HG02642 (cell line): ENCODE measurements around the gene ATMIN.

Experiments used
- ATAC-seq: cut with Tn5 transposase; IDR thresholded peaks from one replicate; pipeline ENCODE4 v1.9.1; 2021; ENCODE audit warnings: mild to moderate bottlenecking; ENCODE audit not compliant: unreplicated experiment, poor library complexity

The ATMIN gene

DNA sequence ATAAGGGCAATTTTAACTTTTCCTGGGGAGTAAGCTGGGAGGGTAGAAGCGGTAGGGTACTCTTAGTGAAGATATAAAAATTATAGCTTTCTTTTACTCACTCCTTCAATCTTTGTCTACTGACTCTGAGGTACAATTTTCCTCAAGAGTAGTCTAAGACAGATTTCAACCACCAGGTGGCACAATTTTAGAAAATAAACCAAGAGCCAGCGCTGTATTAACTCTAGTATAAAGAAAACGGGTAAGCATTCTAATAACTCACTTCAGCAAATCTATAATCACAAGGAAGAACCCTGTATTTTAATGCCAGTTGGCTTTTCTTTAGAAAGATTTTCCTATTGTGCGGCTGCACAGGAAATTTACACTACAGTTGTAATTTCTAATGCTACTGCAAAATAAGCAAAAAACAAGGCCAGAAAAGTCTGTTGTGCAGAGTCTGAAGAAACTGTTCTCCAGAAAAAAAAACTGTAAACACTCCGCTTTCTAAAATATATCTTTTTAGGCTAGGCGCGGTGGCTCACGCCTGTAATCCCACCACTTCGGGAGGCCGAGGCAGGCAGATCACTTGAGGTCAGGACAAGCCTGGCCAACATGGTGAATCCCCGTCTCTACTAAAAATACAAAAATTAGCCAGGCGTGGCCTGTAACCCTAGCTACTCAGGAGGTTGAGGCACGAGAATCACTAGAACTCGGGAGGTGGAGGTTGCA is 30.8 kb upstream of the ATMIN start:
- no peak for ATAC-seq

DNA sequence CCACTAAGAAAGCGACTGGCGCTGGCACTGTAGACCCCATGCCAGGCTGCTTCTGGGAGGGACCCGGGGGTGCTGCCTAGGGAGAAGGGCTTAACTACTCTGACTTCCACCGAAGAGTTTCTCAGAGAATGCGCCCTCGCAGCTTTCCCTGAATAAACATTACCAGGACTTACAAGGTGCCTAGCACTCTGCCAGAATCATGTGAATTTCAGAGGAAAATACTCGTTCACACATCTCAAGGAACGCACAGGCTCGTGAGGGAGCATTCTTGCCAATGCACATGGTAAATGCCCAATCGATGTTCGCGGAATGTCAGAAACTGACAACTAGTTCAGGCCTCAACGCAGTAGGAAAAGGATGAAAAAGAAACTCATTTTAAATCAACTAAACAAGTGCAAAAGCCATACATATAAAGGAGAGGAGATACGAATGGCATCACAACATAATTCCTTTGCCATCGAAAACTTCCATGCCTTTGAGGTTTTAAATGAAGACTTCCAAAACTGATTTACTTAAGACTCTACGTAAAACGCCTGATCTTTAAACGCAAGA is 30.0 kb upstream of the ATMIN start:
- no peak for ATAC-seq

DNA sequence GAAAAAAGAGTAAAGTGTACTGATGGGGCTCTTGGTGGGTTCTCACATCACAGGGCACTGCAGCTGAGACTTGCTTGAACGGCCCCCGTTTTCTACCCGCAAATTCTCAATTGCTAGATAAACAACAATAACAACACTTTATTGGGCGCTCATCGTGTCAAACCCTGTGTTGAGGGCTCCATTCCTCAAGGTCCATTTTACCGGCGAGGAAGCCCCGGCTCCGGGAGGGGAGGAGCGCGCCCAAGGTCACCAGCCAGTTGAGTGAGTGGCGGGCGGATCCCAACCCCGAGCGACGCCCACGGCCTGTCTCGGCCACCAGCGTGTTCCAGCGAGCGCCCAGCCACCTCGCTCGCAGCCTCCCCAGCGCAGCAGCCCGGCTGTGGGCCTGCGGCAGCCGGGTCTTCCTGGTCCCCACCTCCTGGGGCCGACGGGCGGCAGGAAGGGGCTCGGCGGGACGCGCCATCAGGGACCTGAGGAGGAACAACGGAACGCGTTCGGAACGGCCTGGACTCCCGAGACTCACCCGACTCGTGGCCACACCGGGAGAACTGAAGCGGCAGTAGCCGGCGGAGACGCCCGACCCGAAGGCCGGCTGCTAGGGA is 29.3 kb upstream of the ATMIN start:
- peak; percentile 26 for ATAC-seq

DNA sequence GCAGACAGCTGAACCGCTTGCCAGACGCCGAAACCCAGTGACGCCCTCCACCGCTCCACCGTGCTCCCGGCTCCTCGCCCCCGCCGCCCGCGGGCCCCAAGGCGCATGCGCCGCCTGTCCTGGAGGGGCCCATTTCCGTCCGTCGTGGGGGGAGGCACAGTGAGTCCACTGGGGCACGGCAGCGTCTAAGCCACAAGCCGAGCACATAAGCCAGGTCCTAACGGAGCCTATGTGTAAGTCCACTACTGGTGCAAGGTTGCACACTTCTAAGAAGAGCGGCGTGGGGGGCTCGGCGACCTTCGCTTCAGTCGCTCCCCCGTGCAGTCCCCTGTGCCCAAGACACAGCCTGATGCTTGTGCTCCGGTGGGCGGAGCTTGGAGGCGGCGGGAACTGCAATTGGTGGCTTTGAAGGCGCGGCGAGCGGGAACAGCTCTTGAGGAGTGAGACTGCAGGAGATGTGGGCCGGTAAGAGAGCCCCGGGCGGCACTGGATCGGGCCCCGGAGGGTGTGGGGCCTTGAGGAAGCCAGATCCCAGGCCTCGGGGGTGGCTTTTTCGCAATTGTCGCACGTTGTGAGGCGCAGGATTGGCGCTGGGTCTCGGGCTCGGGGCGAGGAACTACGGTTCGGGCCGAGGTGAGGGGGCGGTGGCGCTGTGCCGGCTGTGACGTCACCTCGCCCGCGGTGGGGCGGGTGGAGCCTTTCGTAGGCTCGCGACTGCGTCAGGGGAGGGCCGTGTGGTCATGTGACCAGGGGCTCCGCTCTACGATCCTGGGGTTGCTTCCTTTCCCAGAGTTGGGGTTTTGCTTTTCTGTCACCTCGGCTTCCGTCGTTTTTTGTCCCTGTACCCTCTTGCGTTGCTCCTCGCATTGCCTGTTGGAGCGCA is 28.6 kb upstream of the ATMIN start, which contains the start of the genes CENPN and CMC2:
TSS of gene CENPN (plus strand) at position 402 of the 883 bp plus-strand sequence. CDS start 4,726 bp downstream, outside the sequence.
TSS of gene CMC2 (minus strand) at position 73 of the 883 bp plus-strand sequence. CDS start 9,491 bp downstream, outside the sequence.
- peak; percentile 91 for ATAC-seq

DNA sequence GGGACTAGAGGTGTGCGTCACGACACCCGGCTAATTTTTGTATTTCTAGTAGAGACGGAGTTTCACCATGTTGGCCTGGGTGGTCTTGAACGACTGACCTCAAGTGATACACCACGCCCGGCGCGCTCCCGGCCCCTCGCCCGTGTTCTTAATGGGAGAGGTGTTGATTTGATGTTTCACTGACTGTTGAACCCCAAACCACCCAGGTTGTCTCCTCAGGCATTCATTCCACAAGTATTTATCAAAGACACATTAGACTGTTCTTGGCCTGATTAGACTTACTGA is 27.2 kb upstream of the ATMIN start:
- ATAC-seq = no peak

DNA sequence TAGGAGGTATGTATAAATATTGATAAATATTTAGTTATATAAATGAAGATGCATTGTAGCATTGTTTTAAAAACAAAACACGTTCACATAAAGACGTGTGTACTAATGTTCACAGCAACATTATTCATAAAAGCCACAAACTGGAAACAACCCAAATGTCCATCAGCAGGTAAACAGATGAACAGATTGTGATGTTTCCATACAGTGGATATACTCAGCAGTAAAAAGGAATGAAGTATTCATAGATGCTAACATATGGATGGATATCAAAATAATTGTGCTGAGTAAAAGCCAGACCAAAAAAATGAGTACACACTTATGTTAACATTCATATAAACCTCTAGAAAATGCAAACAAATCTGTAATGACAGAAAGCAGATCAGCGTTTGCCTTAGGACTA is 22.7 kb upstream of the ATMIN start:
- no peak for ATAC-seq

DNA sequence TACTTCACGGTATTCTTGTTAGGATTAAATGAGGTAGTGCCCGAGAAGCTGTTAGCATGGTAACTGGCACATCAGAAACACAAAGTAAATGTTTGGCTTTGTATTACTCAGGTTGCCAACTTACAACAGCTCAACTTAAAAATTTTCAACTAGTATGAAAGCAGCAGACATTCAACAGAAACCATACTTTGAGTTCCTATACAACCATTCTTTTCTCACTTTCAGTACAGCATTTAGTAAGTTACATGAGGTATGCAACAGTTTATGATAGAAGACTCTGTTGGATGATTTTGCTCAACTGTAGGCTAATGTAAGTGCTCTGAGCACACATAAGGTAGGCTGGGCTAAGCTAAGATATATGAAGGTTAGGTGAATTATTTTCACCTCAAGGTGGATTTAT is 21.0 kb upstream of the ATMIN start:
- no peak for ATAC-seq

DNA sequence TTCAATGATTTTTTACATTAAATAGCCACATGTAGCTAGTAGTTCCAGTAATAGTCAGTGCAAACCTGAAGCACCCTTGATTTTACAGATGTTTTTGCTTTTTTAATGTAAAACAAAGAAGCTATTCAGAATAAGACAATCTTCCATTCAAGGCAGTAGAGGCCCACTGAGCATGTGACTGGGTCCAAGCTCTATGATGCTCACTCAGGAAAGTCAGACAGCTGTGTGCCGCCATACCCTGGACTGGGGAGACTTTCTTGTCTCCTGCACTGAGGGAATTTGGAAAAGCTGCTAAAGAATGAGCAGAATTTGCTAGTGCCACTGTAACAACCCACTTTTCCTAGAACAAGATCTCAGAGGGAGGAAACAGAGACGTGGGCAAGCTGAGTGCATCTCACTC is 17.1 kb upstream of the ATMIN start:
- no peak for ATAC-seq

DNA sequence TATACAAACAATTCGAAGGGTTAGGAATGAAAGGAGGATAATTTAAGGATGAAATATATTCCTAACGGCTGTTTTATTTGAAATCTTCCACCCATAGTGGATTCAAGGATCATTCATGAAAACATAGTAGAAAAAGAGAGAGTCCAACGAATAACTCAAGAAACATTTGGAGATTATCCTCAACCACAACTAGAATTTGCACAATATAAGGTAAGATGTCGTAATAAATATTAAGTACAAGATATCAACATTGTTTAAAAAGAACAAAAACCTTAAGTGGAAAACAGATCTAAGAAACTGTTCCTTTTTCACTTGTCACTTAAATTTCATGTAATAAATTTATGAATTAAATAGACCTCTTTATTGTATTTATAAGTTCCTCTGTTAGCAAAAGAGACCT is 9.2 kb upstream of the ATMIN start:
- ATAC-seq = no peak

DNA sequence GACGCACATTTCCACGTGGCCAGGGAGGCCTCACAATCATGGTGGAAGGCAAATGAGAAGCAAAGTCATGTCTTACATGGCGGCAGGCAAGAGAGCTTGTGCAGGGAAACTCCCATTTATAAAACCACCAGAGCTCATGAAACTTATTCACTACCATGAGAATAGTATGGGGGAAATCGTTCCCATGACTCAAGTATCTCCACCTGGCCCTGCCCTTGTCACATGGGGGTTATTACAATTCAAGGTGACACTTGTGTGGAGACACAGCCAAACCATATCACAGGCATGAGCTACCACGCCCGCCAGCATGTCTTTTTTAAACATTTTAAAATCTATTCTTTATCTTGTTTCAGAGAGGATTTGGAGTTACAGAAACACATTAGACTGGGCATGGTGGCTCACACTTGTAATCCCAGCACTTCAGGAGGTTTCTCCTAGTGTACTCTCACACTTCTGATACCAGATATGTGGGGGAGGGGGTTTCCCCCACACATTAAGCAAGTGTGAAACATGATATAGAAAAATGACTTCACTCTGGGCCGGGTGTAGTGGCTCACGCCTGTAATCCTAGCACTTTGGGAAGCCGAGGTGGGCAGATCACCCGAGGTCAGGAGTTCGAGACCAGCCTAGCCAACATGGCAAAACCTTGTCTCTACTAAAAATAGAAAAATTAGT is 5.6 kb upstream of the ATMIN start:
- no peak for ATAC-seq

DNA sequence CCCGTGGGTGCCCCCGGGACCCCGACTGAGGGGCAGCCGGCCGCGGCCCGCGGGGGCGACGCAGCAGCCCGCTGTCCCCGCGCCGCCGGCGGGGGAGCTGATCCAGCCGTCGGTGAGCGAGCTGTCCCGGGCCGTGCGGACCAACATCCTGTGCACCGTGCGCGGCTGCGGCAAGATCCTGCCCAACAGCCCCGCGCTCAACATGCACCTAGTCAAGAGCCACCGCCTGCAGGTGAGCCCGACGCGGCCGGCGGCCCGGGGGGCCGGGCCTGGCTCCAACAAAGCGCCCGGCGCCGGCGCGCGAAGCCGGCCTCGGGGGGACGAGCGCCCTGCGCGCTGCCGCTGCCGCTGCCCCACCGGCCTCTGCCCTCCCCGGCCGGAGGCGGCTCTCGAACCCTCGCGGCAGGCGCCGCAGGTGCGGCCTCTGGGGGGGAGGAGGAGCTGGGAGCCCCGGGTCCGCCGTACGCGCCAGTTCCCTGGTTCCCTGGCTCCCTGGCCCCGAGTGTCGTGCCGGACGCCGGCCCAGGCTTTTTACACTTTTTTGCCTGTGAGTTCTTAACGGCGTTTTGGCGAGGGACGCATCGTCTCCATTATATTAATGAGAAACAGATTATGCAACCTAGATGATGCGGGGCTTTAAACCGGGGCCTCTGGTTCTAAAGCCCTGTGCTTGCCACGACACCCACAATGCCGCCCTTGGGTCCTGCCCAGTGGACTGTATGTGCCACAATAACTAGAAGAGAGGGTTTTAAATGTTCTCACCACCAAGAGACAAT is 521 bp downstream of the ATMIN start:
- peak; percentile 64 for ATAC-seq

DNA sequence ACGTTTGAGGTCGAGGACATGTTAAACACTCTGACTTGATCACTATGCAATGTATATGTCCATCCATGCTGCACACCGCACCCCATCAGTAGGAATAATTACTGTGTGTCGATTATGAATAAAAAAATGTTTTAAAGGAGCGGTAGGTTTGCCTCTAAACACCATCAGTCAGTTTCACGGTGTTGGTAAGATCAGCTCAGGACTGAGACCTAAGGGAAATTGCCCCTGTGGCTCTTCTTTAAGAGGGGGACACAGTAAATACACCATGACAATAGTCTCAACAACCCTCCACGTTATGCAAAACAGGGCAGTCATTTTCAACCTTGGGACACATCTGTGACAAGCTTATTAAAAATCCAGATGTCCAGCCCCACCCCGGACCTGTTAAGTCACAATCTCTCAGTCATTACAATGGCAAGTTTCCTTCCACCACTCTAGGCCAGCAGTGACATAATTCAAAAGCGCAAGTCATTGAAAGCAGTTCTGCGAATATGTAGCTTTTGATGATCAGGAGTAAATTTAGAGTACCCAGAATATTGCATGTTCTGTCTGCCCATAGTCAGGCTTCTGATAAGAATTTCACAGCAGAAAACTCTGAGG is 1.2 kb downstream of the ATMIN start:
- ATAC-seq = no peak

DNA sequence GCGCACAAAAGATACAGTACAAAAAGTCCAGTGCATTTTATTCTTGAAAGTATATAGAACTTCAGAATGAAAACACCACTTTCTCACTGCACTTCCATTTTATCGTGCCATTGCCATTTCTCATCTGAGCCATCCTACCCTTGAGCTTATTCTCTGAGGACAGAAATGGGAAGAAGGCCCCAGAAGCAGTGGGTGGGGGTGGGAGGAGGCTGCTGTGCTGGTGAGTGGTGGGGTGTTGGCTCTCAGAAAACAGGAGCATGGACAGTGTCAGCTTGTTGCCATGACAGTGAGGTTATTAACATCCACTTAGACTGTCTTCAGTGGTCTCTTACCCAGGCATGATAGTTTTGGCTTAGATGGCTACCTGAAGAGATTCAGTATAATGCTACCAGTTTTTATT is 4.5 kb downstream of the ATMIN start:
- ATAC-seq = no peak

DNA sequence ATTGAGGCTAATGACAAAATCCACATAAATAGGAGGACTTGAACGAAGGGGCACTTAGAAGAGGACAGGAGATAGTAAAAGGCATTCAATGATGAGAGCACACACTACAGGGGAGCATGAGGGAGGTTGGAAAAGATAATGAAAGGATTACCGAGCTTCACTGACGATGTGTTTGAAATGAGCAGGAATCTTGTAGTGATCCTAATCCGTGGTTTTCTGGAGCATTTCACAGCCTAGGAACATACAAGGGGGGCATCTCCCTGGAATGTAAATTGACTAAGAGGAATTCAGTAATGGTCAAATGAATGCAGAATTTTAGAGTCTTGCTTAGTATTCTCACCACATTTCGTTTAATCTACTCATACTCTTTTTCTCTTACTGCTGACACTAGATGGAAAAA is 5.2 kb downstream of the ATMIN start:
- no peak for ATAC-seq

DNA sequence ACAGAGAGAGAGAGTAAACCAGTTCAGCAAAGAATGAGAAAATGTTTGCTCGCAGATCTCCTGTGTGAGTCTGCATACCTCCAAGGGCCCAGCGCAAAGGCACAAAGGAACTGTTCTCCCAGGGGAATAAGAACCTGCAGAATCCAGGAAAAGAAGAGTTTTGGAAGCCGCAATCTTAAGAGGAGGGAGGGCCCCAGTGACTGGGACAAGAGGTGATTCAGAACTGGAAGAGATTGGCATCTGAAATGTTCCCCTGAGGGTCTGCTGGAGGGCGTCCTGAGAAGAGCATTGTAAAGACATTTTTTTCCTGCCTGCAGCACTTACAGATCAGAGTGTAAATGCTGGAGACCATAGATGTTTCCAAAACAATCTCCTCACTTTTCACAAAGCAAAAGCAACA is 6.1 kb downstream of the ATMIN start:
- ATAC-seq = no peak

DNA sequence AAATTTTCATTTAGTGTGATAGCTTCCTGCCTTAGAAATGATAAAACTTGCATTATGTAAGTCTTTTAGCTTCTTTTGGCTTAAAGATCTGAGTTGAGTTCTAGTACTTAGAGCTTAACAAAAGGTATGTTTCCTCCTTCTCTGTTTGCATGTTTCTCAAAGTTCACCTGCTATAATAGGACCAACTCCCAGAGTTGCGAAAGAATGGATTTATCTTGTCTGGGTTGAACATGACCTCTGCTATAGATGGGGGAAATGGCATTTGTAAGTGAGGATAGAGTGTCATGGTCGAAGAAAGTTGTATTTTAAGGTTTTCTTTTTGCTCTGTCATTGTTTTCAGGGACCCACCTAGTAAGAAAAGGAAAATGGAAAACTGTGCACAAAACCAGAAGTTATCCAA is 7.2 kb downstream of the ATMIN start:
- ATAC-seq = no peak

DNA sequence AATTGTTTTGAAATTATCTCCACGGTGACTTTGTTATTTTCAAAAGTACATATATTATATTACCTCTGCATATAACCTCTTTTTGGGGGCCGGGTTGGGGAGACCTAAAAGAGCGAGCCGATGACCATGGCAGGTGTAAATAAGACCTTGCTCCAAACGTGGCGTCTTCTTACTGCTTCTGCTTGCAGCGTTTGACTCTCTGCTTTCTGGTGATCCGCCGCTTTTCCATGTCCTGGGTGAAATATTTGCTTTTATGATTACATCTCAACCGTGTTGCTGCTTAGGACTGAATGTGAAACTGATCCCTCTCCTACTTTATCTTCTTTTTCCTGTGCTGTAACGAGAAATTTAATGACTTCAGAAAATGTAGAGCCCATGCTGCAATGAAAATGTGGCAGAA is 18.1 kb downstream of the ATMIN start:
- no peak for ATAC-seq

DNA sequence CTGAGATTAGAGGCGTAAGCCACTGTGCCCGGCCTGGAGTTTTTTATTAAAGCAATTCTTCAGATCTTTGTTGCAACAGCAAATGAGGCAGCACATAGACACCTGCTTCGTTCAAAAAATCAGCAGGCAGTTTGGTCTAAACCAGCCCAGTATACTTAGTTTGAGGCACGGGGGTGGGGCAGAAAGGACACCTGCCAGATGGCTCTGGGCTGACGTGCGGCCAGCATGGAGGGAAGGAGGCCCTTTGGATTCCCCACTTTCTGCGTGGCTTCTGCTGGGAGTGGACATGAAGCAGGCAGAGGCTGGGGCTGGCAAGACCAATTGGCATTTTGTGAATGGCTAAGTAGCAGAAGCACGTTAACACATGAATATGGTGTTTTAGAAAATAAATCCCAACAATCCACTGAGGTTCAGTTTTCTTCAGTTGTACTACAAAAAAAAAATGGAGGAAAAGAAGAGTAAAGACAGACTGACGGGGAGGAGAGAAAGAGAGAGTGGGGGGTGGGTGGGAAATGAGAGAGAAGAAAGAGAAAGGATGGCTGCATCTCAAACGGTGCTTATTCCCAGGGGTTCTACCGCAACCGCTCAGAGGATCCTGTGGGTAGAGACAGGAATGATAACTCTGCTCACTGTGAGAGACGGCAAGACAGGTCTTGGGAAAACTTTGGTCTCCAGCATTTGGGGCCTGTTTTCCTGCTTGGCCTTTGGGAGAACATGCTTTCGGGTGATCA is 25.1 kb downstream of the ATMIN start:
- ATAC-seq = no peak

DNA sequence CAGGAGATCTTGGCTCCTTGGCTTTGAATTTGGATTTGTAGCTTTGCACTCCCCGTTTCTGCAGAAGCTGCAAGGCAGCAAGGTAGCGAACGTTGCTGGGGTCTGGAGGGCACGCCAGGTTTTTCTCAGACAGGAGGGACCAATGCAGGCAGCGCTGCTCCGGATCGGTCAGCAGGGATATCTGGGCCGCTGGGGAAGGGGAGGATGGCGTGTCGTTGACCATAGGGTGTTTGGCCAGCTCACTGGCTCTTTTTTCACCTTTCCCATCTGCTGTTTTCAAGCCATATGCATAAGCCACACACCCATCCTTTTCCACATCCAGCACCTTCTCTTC is 25.6 kb downstream of the ATMIN start:
- ATAC-seq = no peak
